Islet precursor cell (in vitro differentiated cells): ENCODE results near the gene ILK.
A peak's percentile ranks its signal among the peaks of the same experiment; 100 is the strongest.

Experiments
- DNase-seq: peaks from one replicate; pipeline ENCODE4 v3.0.0-alpha.2; 2018

The ILK gene

GRCh38 chr11:6638429-6638828 lies 34.9 kb downstream of the ILK start:
- no peak for DNase-seq

DNA sequence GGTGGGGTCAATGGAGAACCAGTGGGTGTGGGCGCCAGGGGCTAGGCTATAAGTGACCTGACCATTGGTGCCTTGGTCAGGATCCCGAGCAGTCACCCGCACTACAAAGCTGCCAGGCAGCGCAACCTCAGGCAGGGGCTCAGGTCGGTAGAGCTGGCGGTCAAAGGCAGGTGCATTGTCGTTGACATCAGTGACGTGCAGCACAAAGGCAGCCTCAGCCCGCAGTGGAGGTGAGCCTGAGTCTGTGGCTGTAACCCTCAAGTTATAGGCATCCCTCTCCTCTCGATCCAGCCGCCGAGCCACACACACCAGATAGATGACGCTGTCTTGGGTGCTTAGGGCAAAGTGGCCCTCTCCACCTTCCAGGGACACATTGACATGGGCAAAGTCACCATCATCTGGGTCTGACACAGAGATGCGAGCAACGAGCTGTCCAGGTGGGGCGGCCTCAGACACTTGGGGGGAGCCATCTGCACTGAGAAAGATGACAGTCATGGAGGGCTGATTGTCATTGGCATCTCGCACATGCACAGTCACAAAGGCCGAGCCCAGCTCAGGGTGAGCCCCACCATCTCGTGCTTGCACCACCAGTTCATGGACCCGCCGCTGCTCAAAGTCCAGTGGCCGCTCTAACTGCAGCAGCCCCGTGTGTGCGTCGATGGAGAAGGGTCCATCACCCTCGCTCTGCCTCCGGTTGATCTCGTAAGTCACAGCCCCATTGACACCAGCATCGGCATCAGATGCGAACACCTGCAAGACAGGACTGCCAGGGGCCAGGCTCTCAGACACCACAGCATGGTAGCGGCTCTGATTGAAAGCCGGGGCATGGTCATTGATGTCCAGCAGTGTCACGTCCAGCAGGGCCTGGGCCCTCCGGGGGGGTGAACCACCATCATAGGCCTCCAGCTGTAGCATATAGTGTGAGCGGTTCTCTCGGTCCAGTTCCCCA lies 36.7 kb downstream of the ILK start:
- no peak for DNase-seq

DNA sequence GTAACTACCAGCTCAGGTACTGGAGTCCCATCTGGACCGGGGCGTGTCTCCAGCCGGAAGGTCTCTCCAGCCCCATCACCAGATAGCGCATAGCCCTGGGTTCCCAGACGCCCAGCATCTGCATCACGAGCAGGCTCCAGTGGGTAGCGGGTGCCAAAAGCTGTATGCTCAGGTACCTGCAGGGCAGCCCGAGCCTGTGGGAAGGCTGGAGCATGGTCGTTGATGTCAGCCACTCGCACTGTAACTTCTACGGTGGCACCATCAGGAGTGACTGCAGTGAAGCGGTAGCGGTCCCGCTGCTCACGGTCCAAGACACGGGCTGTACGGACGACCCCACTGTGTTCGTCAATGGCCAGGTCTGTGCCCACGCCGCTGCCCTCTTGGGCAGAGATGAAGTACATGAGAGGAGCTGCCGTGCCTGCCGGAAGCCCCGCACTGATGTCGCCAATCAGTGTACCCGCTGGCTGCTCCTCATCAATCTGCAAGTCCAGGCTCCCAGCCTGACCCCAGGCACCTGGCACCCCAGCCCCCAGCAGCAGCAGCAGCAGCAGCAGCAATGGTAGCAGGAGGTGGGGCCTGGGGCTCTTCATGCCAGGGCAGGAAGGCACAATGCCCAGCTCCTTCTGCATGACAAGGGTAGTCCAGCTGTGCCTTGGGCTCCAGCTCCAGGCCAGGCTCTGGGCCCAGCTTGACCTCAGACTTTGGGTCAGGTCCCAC lies 37.6 kb downstream of the ILK start:
- no peak for DNase-seq

DNA sequence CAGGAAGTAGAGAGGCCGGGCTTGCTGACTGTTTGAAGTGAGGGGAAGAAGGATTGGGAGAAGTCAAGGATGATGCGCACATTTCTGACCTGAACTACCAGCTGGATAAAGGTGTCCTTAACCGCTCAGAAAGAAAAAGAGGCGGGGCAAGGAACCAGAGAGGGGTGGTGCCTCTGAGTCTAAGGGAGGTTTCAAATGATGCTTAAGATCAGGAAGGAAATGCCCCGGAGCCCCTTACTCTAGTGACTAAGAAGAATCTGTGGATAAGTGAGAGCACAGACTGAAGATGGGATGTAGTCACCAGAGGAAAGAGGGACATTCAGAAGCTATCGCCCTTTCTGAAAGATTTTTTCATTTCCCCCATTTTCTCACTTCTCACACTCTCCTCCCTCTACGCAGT lies 39.4 kb downstream of the ILK start:
- DNase-seq: no peak

- DNase-seq: peak; percentile 61
Measured at GRCh38 chr11:6646071-6646470, 42.5 kb downstream of the ILK start.

GRCh38 chr11:6646576-6646917 lies 43.0 kb downstream of the ILK start:
- peak; percentile 33 for DNase-seq

DNA sequence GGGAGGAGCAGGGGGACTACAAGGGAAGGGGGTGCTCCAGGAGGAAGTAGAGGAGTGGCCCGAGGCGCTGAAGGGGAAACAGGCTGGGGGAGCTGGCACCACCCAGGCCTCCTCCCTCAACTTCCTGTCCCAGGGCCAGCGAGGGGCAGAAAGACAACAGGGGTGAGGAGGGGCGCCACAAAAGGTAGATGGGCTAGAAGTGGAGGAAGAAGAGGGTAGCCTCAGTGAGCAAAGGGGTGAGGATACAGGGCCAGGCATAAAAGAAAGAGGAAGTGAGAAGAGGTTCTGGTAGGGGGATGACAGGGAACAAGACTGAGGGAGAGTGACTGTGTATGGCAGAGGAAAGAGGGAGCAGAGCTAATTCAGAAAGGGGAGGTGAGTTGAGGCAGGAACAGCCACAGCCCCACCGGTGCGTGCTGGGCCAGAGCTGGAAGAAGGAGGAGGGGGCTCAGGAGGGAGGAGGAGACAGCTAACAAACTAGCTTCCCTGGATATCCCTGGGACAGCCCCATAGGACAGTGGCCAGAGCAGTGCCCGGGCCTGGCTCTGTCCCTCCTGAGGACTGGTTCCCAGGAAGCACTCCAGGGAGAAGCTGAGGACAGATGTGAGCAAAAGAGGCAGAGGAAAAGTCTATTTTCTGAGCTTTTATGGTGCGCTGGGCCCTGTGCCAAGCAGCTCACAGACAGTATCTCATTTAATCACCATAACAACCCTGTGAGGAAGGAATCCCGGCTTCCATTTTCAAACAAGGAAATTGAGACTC lies 43.5 kb downstream of the ILK start:
- DNase-seq: peak; percentile 52

GRCh38 chr11:6647836-6648235 lies 44.3 kb downstream of the ILK start:
- DNase-seq: peak; percentile 4

DNA sequence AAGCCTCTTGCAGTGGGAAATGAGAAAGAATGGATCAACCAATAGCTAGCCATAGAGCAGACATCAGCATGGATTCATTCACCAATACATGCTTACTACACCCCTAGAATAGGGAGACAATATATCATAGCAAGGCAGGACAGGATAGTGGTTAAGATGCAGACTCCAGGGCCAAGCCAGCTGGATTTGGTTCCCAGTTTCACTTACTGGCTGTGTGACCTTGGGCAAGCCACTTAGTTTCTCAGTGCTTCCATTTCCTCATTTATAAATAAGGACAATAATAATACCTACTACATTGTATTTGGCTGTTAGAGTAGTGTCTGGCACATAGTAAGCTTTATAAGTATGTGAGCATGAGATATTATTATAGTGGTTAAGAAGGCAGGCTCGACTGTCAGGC lies 44.9 kb downstream of the ILK start:
- DNase-seq: no peak

DNA sequence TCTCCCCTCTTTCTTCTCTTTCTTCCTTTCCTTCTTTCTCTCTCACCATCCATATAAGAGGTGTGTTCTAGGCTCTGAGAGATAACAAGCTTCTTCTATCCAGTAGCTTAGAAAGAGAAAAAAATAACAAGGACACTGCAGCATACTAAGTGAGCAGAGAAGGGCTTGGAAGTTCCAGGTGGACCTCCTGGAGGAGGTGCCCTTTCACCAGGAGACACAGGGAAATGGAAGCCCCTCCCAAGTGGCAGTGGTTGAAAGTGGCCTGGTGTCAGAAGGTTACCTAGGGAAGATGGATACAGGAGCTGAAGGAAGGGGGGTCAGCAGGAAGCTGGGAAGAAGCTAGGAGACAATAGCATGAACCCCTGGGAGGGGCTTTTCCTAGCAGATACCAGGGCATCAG lies 46.5 kb downstream of the ILK start:
- DNase-seq: no peak

GRCh38 chr11:6650980-6651379 lies 47.4 kb downstream of the ILK start:
- no peak for DNase-seq

DNA sequence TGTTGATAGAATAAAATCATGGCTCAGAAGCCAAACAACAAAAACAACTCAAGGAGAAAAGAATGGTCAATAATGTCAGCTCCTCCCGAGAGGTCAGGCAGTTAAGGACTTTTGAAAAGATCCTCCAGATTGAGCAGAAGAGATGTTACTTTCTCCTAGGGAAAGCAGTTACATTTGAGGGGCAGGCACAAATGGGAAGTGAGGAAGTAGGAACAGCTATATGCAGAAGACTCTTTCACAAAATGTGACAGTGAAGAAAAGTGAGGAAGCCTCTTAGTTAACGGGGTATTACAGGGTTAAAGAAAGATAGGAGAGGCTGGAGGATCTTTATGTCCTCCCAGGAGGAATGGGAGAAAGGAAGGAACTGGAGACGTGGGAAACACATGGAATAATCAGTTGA lies 48.6 kb downstream of the ILK start:
- DNase-seq: no peak

DNA sequence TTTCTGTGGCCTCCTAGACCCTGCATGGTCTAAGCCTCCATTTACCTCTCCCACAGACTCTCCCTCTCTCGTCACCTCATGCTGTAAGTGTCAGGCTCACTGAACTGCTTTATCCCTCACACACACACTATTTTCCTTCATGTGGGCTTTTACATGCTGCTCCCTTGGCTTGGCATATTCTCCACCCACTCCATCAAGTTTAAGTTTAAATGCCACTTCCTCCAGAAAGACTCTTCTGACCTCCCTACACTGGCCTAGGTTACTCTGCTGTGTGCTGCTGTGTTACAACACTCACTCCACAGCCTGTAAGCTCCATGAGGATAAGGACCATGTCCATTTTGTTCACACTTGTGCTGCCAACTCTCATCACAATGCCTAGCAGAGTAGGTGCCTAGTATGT lies 49.5 kb downstream of the ILK start:
- no peak for DNase-seq

DNA sequence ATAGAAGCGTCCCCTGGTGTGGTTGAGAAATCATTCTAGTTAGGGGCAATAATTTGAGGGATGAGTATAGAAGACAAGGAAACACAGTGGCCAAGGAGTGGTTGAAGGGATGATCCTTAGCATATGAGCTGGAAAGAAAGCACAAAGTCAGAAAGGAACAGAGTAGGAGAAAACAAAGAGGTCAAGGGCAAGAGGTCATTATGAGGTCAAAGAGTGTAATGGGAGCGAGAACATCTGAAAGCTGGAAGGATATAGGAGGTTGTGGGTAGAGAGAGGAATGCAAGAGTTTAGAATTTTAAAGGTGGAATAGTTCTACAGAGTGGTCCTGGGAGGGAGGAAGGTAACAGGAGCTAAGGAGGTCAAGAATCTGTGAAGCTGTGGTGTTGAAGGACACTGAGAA lies 50.1 kb downstream of the ILK start:
- DNase-seq: no peak

DNA sequence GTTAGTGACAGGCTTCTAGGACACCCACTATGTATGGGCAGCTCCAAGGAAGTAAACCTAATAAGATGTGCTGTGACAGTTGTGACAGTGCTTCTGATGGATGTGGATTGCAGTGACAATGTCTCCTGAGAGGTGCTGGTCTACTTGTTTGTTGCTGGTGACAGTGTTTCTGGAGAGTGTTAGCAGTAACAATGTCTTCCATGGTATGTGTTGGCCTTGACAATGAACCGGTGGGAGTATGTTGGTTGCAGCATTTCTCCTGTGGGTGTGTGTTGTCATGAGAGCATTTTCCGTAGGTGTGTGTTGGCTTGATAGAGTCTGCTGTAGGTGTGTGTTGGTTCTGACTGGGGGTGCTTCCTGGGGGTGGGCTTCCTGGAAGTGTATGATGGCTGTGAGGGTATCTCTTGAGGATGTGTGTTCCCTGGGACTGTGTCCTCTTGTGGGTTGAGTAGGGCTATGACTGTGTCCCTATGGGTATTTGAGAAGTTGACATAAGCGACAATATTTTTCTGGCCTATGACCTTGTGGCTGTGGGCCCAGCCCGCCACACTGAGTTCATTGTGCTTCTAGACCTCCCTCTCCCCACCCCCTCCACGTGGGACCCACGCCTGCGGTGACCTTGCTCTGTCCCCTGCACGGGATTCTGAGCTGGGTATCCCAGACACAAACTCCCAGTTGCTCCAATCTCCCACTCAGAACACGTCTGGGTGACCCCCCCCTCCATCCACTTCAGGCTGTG lies 50.9 kb downstream of the ILK start:
- DNase-seq: no peak

DNA sequence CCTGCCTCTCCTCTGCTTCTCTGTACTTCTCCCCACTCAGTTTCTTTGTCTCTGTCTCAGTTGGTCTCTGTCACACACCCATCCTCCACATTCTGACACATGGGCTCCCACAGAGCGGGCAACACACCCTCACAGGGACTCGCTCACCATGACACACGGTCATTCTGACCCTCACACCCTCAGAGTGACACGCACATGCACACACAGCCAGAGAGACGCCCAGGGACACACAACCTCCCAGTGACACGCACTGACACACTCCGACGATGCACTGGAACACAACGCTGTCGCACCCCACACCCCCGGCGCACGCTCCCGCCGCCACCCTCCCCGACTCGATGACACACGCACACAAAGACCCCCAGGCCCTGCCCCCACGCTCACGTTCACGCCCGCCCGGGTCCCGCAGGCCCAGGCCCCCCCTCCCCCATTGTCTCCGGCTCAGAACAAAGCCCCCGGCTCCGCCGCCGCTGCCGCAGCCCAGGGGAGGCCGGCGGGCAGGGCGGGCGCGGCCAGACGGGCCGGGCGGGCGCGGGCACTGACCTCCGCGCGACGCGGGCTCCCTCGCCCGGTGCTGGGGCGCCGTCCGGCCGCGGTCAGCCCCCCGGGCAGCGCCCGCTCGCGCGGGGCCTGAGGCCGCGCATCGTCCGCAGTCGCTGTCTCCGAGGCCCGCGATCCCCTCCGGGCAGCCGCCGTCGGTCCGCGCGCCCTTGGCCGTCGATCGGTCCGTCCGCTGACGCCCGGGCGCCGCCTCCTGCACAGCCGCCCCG lies 51.6 kb downstream of the ILK start:
- DNase-seq: peak; percentile 61

DNA sequence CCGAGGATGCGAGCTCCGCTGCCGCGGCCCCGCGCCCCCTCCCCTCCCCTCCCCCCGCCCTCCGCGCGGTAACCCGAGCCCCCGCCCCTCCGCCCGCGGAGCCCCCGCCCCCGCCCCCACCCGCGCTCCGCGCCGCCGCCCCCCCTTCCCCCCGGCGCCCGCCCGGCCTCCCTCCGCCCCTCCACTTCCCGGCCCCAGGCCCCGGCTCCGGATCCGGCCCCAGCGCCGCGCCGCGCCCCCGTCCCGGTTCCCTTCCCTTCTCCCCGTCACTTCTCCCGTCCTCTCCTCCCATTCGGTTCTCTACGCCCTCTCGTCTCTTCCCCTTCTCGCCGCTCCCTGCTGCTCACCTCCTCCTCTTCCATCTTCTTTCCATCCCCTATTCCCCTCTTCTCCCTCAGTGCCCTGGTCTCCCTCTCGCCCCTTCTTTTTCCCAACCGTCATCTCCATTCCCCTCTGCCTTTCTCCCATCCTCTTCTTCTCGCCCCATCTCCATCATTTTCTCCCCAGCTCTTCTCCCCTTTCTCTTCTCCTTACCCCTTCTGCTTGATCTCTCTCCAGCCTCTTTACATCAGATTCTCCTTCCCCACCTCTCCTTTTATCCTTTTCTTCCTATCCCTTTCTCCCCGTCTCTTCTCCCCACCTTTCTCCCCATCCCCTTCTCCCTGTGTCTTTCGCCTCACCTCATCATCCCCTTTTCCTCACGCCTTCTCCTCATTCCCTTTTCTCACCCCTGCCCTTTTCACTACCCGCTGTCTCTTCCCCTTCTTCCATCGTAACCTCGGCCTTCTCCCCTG lies 52.4 kb downstream of the ILK start, which contains the start of gene DCHS1:
Gene DCHS1 (minus strand): TSS at position 20 of the 794 bp plus-strand sequence. CDS start 14,196 bp downstream, outside the sequence.
- peak; percentile 62 for DNase-seq

DNA sequence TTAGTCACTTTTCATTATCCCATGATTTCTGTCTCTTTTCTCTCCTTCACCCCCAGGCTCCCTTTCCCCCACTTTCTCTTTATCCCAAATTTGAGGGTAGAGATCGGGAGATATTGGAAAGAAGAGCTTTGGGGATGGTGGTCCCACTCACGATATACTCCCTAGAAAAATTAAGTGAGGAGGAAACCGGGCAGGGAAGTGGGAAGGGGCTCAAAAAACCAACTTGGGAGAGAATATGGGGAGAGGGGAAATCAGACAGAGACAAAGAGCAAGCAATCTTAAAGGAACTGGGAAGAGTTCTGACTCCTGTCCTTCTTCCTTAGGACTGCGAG lies 53.0 kb downstream of the ILK start:
- no peak for DNase-seq

GRCh38 chr11:6656936-6657335 lies 53.4 kb downstream of the ILK start:
- DNase-seq: no peak

DNA sequence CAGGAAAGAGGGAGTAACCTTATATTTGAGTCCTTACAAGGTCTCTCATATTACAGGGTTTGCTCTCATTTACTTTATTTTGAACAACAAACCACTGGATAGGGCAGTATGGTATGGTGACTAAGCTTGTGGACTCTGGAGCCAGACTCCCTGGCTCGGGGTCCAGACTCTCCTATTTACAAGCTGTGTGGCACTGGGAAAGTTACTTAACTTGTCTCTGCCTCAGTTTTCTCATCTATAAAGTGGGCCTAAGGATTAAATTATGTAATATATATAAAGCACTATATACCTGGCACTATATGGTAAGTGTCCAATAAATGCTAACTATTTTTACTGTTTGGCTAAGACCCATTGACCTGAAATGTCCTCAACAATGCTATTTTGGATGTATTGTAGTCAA lies 53.8 kb downstream of the ILK start:
- no peak for DNase-seq

DNA sequence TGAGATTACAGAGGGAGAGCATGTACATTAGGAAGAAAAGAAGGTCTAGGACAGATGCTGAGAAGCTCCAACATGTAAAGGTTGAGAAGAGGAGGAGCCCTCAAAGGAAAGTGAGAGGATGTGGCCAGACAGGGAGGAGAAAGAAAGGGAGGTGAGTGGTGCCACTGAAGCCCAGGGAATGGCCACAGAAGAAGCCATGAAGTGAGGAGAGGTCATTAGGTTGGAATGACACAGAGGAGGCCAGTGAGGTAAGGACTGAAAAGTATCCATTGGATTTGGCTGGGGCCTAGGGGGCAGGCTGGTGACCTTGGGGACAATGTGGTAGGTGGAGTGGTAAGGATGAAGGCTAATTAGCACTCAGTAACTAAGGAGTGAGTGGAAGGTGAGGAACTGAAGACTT lies 55.1 kb downstream of the ILK start:
- DNase-seq: no peak
